Natural killer cell (primary cell): ENCODE measurements around the gene PRG2. TPM values are rescaled to one million over a fixed set of nuclear protein-coding genes. Genes with fewer than 3 reads are reported as not detected.

Experiments used
- ATAC-seq, 3 donors: fragments of 150-1000 bp in 2 of 3; fragments of 200-7000 bp in 1 of 3; cut with Tn5 transposase; 1 replicate in 1 of 3; 2 replicates in 2 of 3; pipeline ENCODE4 v1.10.0; 2021; ENCODE audit warnings: mild to moderate bottlenecking in 2 of 3, moderate library complexity in 2 of 3
- DNase-seq, 2 donors: peaks; one replicate each; pipeline versions ENCODE4 v3.0.0 to v3.0.0-alpha.2; 2013 to 2021; ENCODE audit warnings: mixed read lengths in 1 of 2
- H3K27ac ChIP-seq: one replicate; pipeline ENCODE4 v1.5.1; 2013; ENCODE audit warnings: mild to moderate bottlenecking, low read length
- H3K27me3 ChIP-seq: one replicate; pipeline ENCODE4 v1.6.1; 2013; ENCODE audit warnings: low read length; ENCODE audit not compliant: control insufficient read depth, insufficient read depth
- H3K36me3 ChIP-seq: one replicate; pipeline ENCODE4 v1.6.1; 2013; ENCODE audit warnings: low read length; ENCODE audit not compliant: control insufficient read depth, insufficient read depth
- H3K4me1 ChIP-seq: one replicate; pipeline ENCODE4 v1.6.1; 2013; ENCODE audit warnings: low read length; ENCODE audit not compliant: control insufficient read depth, insufficient read depth
- H3K4me3 ChIP-seq: one replicate; pipeline ENCODE4 v1.5.1; 2013; ENCODE audit warnings: low read length
- H3K9me3 ChIP-seq: one replicate; pipeline ENCODE4 v1.6.1; 2013; ENCODE audit warnings: low read length; ENCODE audit not compliant: control insufficient read depth, insufficient read depth
- H3K27ac Mint-ChIP-seq, 2 donors: one replicate each; pipeline ENCODE4 v1.8.0; 2022; ENCODE audit warnings: mild to moderate bottlenecking in 2 of 2, mixed read lengths in 2 of 2, moderate library complexity in 1 of 2
- H3K27me3 Mint-ChIP-seq, 2 donors: one replicate each; pipeline ENCODE4 v1.8.0; 2022; ENCODE audit warnings: low read depth in 2 of 2, mixed read lengths in 2 of 2
- H3K36me3 Mint-ChIP-seq: one replicate; pipeline ENCODE4 v1.8.0; 2022; ENCODE audit warnings: mixed read lengths
- H3K4me1 Mint-ChIP-seq, 2 donors: one replicate each; pipeline ENCODE4 v1.8.0; 2022; ENCODE audit warnings: mixed read lengths in 2 of 2
- H3K4me3 Mint-ChIP-seq: one replicate; pipeline ENCODE4 v1.8.0; 2022; ENCODE audit warnings: mild to moderate bottlenecking, moderate library complexity, mixed read lengths
- H3K9me3 Mint-ChIP-seq, 2 donors: one replicate each; pipeline ENCODE4 v1.8.0; 2022; ENCODE audit warnings: mixed read lengths in 2 of 2
- CTCF ChIP-seq: fragments of 200-600 bp; IDR thresholded peaks from one replicate; pipeline ENCODE4 v1.8.0; 2022; ENCODE audit warnings: antibody characterized with exemption
- WGBS: methylation state at CpG from one replicate; pipeline ENCODE4 v1.1.7; 2013; ENCODE audit warnings: missing lambda C conversion rate; ENCODE audit not compliant: insufficient coverage; 5-methylcytosine and 5-hydroxymethylcytosine counted together
- intact Hi-C: fragments of 100-400 bp; cut with micrococcal nuclease; formaldehyde crosslinking; loops from one replicate; pipeline ENCODE4 v1.14.2; 2022
- total RNA-seq, 4 donors: library from RNA; stranded (reverse); fragments of 120-200 nt in 1 of 4; gene quantifications; one replicate each; pipeline versions ENCODE4 v1.2.3 to v1.2.4, GENCODE V29; 2013 to 2022

Gene PRG2
- total RNA-seq, 3 donors from 2014 or later (not counting 1 experiment from before 2014, with no cell fraction given) = 1.2 to 2.4 TPM; not detected in 1

DNA sequence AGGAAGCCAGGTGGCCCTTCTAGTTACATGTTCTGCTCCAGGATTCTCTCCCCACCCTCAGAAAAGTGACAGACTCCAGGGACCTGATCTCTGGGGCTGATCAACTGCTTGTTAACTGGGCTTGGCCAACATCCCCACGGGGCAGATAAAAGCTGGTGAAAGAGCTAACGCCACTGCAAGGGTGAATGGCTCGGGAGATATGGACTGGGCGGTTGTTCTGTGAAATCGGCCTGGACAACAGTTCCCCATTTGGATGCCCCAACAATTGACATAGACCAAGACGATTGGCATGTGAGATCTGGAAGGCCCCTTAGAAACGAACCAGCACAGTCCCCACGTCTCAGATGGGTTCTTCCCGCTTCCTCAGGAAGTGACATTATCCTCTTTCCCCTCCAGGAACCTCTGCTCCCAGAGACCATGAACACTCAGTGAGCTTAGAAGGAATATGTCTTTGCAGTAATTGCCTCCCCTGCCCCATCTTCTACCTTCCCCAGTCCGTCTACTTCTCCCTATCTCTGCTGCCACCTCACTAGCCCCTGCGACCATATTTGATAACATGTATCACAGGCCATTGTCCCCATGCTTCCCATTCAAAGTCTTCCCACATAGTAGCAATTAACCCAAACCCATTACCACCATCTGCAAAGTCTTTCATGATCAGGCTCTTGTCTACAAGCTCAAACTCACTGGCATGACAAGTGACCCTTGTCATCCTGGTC, 5.6 kb upstream of the PRG2 start:
- Mint-ChIP-seq H3K36me3 (no peaks in the 10 kb centered on the region), H3K9me3 (no peaks in the 10 kb centered on the region), H3K4me3 (no peak overlapping the region), H3K4me1 (no peaks in the 10 kb centered on the region), H3K27me3 (peaks cover 4 to 10% of the 10 kb centered on the region in 2 donors), H3K27ac (no peak overlapping the region)
- no peak for TF ChIP-seq CTCF
- Histone ChIP-seq H3K4me3 (no peak overlapping the region), H3K4me1 (no peaks in the 10 kb centered on the region), H3K36me3 (no peaks in the 10 kb centered on the region), H3K27ac (no peak overlapping the region), H3K9me3 (no peaks in the 10 kb centered on the region), H3K27me3 (no peaks in the 10 kb centered on the region)
- 91% methylated on average over 11 of the region's 11 CpGs for WGBS
- intact Hi-C loops = no loop called here
- no peak for DNase-seq
- no peak for ATAC-seq

DNA sequence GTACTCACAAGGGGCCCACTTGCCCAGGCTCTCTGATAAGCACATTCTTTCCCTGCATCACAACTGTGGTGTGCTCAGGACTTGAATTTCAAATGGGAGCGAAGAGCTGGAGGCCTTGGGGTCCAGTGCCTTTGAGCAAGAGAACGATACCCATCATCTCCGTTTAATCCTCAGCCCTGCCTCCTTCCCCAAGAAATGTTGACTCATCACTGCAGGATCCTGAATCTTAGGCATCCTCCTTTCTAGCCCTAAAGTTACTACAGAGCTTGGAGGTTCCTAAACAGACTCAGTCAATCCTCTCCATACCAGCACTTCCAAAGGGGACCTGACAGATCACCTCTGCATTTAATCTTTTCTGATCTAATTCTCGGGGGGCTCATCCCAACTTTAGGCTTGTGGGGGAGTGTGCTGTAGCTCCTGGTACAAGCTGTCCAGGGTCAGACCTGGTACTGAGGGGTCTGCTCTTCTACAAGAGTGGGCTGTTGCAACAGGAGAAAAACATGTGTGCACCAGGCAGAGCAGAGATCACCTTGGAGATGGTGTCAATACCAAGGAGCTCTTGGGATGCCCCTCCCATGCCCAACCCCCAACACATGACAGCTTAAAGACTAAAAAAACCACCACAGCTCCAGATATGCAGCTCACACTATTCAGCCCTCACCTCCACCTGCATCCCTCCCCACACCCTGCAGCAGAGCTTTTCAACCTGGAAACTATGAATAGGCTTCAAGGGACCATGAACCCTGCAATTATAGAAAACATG, 3.9 kb upstream of the PRG2 start:
- Histone ChIP-seq H3K27me3 (no peaks in the 10 kb centered on the region), H3K36me3 (no peaks in the 10 kb centered on the region), H3K27ac (no peak overlapping the region), H3K4me1 (no peaks in the 10 kb centered on the region), H3K4me3 (no peak overlapping the region), H3K9me3 (no peaks in the 10 kb centered on the region)
- no peak overlapping the region for H3K27ac Mint-ChIP-seq
- H3K27me3 Mint-ChIP-seq = peaks cover 8 to 26% of the 10 kb centered on the region in 2 donors
- DNase-seq (no peak), ATAC-seq (no peak)
- no peaks in the 10 kb centered on the region for H3K4me1 Mint-ChIP-seq
- WGBS = 91% methylated on average over 4 of the region's 4 CpGs
- intact Hi-C loops = no loop called here
- no peak overlapping the region for H3K4me3 Mint-ChIP-seq
- no peak for TF ChIP-seq CTCF
- H3K36me3 Mint-ChIP-seq = no peaks in the 10 kb centered on the region
- no peaks in the 10 kb centered on the region for H3K9me3 Mint-ChIP-seq

- H3K4me1 ChIP-seq = no peaks in the 10 kb centered on the region
- DNase-seq = no peak
- H3K27me3 ChIP-seq = no peaks in the 10 kb centered on the region
- no peaks in the 10 kb centered on the region for H3K36me3 ChIP-seq
- Mint-ChIP-seq H3K4me3 (no peak overlapping the region), H3K27ac (no peak overlapping the region), H3K27me3 (peaks cover 12 to 30% of the 10 kb centered on the region in 2 donors), H3K36me3 (no peaks in the 10 kb centered on the region), H3K4me1 (no peaks in the 10 kb centered on the region), H3K9me3 (no peaks in the 10 kb centered on the region)
- no peak overlapping the region for H3K4me3 ChIP-seq
- no peak overlapping the region for H3K27ac ChIP-seq
- TF ChIP-seq CTCF = no peak
- 97% methylated on average over 4 of the region's 4 CpGs for WGBS
- H3K9me3 ChIP-seq = no peaks in the 10 kb centered on the region
- intact Hi-C loops = no loop called here
- ATAC-seq = no peak
Observed at GRCh38 chr11:57392763-57393105, 2.3 kb upstream of the PRG2 start.
